HG02870 (cell line): ENCODE measurements around the gene PEX14.

Experiments
- ATAC-seq: cut with Tn5 transposase; IDR thresholded peaks from one replicate; pipeline ENCODE4 v1.9.1; 2021; ENCODE audit warnings: mild to moderate bottlenecking, moderate library complexity; ENCODE audit not compliant: unreplicated experiment

Gene PEX14

DNA sequence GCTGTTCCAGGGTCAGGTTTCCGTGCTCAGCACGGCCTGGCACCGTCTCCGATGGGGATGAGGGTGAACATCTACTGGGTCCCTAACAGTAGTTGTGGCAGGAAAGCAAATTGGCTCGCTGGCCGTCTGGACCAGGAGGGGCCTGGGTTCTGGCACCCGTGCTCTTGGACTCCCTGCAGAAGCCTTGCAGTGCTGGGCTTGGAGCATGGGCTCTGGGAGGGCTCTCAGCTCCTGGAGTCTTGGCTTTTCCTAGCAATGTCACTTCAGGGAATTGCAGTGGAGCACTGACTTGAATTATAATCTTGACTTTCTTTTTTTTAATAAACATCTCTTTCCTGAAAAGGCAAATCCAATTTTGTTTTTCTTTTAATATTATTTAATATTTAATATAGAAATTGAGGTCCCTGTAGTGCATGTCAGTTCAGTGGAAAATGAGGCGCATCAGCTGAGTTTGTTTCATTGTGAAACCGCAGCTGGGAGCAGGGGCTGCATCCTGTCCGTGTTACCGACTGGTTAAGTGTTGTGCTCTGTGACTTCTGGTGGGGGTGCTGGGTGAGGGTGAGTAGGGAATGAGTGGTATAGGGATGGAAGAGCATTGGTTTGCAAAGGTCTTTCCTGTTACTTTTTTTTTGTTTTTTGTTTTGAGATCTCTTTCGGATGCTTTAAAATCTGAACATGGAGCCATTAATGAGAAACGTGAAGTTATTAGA, 64.1 kb downstream of the PEX14 start:
- ATAC-seq: no peak

DNA sequence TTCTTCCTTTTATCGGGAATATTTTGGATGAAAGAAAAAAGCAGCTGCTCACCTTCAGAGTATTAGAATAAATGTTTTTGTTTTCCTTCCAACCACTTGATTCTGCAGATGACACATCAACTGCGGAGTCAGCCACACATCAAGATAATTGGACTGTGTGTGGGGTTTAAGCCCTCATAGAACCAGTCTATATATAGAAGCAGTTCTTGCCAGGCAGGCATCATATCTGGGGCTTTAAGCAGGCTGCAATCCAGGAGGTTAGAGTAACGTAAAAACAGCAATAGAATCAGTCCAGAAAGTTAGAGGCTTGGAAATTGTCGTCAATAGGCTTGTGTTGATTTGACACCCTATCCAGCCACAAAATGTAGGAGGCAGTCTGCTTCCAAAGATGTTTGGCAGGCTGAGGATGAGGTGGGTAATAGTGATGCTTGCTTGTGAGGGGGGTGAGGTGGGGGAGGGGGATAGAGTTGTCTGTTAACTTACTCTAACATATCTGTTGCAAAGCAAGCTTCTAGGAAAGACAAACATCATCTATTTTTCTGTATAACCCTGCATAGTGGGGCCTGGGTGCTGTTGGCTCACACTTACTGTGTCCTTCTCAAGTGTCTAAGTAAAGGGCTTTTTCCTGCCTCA, 64.8 kb downstream of the PEX14 start:
- no peak for ATAC-seq

DNA sequence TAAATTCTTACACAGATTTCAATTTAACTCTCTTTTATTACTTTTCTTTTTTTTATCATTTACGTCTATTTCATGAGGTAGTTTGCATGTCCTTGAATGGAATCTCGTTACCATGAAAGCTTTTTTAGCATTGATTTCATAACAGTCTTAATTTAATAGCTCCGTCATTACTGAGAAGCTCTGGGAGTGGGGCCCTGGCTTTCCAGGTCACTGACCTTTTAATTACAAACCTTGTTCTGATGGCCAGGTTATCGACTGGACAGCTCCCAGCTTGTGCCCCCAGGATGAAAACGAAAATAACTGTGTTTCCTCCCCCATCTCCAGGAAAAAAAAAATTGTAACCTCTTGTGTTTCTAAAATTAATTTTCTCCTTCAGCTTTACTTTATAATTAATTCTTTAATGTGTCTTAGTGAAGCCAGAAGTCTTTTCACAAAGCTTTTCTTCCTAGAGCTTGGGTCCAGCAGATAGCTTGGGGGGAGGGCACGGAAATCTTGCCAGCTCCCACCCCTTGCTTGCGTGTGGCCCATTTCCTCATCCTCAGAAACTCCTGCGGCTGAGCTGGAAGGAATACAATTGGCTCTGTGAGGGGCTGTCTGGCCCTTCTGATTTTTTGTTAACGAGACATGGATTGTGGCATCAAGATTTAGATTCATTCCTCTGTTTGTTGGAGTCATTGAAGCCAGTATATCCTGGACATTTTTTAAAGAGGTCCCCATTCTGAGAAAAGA, 65.7 kb downstream of the PEX14 start:
- no peak for ATAC-seq

DNA sequence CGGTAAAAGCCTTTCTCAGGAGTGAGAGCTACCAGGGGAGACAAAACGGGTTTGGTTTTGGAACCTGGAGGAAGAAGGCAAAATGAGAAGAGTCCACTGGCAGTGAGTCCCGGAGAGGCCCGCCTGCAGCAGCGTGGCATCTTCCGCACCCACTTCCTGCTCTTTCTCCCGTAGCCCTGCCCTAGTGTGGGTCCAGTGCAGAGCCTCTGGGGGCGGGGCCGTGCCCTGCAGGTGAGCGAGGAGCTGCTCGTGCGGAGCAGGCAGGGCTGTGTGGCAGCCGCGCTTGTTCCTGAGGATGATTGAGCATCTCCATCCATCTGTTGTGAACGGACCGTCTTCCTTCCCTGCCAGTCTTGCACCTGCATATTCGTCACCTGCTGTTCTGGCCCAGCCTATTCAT, 66.5 kb downstream of the PEX14 start:
- no peak for ATAC-seq

DNA sequence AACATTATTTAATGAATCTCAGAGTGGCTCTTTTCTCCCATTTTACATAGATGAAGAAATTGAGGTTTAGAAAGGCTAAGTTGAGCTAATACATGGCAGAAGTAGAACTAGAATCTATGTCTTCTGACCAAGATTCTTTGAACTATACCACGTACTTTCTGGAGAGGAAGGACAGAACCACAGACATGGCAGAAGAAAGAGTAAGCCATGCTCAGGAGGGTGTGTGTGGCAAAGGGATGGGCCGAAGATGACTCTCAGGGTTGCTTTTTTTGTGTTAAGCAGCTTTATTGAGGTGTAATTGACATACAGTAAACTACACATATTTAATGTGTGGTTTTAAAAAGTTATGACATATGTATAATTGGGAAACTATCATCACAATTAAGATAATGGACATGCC, 69.5 kb downstream of the PEX14 start:
- no peak for ATAC-seq

DNA sequence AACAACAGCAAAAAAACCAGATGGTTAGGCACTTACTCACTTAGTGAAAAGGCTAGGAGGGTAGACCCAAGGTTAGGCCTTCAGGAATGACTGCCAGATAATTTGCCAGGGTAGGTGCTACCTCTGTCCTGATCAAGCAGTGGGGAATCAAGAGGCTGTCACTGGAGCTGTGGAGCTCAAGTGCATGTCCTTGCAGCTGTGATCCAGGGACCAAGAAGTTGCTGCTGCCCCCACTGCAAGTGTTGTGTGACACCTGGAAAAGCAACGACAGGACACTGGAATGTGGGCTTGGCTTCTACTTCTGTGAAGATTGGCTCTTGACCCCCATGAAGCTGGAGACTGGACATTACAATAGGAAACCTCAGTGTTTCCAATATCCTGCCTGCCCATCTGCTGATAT, 72.1 kb downstream of the PEX14 start:
- no peak for ATAC-seq

DNA sequence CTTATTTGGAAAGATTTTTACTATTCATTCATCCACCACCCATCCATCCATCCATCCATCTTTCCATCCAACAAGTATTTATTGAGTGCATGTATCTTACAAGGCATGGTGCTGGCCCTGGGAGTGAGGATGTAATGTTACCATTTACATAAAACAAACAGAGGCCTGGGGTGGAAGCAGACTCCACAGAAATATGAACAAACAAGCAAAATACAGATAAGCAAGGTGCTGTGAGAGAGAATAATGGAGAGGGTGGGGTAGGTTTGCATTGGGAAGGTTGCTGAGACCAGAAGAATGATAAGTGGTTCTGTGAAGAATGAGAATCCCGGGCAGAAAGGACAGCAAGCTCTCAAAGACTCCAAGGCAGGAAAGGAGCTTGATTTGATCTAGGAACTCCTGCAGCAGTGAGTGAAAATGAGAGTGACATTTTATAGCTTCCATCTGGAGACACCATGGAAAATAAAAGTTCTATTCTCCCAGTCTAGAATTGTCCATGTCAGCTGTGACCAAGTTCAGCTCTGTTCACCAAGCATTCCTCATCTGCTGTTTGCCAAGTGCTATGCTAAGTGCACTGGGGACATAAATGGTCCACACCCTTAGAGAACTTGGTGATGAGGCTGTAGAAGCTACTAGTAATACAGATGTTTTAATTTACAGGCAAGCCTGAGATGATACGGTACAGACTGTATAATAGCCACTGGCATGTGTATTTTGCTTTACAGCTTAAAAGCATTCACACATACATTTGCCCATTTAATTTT, 75.3 kb downstream of the PEX14 start:
- no peak for ATAC-seq

DNA sequence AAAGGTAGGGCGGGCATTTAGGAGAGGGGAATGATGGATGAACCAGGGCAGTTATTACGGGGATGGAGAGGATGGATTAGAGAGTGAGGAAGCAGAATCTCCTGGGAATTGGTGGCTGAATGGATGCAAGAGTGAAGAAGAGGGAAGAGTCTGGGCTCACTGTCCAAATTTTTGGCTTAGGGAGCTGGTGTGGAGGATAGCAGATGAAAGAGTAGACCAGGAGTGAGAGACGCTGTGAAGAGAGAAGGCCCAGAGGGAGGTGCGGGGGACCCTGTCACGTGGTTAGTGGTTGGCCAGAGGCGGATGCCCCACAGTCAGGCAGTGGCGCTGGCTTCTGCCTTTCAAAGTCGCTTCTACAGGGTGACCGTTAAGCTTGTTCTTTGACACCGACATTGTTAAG, 78.4 kb downstream of the PEX14 start:
- ATAC-seq: no peak

DNA sequence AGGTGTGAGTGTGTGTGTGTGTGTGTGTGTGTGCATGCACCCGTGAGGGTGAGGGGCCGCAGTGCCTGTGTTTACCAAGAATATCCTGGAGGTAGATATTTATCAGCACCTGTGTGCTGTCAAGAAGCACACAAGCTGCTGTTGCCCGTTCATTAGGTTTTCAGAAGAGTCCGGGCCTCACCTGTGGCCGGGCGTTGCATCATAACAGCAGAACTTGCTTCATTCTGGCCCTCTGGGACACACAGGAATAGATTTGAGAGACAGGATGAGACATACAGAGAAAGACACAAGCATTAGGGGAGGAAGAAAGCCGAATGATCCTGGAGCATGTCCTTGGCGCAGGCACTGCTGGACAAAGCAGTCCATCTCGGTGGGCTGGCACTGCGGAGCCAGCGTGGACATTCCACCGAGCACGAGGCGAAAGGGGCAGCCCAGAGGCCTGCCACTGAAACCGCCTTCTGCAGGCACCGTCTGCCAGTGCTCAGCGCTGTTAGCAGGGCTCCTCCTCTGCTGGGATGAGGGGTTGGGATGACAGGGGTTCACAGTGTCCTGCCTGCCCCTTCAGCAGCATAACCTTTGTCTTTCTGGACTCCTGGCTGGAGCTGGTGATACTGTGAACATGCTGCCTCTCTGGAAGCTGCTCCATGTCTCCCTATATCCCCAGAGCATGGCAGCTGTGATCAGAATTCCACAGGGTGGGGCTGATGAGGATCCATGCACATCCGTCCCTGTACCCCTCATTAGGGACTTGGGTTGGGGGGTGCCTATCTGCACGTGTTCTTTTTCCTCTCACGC, 81.1 kb downstream of the PEX14 start:
- ATAC-seq: no peak

DNA sequence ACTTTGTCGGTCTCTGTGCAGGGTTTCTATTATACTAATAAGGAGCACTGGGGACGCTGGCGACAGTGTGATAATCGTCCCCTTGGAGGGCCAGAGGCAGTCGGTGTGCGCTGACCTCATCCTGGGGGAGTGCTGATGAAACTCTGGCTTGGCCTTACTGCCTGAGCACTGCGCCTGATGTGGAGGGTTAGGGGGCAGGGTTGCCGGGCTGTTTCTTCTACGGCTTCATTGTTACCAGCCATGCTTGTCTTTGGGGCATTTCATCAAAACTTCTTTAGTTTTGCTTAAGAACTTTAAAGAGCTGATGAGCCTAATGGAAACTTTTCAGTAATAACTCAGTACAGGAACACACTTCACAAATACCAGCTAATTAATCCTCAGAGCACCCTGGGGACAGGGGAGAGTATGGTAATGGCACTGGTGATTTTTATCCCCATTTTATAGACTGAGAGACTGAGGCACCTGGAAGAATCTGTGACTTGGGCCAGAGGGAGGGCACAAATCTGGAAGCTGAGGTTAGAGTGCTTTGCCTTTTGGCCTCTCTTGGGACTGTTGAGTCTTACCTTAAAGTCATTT, 81.8 kb downstream of the PEX14 start:
- no peak for ATAC-seq

DNA sequence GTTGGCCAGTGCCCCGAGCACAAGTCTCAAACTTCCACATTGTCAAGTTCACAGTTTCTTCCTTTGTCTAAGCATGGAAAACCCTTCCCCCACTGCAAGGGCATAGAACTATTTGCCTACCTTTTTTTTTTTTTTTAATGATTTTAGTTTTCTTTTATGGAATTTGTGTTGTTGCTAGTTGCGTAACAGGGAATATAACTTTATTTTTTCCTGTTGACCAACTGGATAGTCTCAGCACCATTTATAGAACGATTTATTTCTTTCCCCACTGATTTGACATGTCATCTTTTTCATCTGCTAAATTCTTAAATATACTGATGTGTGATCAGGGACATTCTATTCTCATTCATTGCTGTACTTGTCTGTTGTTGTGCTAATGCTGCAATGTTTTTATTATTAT, 83.0 kb downstream of the PEX14 start:
- no peak for ATAC-seq

DNA sequence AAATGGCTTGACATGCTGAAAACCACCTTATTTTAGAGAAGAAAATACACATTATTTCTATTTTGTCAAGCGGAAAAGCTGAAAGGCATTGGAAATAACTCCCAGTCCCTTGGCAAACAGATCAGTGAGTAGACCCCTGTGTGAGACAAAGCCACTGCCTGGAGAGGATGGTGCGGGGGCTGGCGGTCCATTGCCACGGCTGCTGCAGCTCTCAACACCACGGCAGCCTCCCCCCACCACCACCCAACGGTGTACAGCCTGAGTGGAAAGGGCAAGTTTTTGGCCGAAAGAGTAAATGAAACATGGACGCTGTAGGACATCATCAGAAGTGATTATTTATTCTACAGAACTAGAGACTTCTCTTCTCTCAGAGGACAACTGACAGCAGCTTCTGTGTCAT, 84.6 kb downstream of the PEX14 start:
- no peak for ATAC-seq

DNA sequence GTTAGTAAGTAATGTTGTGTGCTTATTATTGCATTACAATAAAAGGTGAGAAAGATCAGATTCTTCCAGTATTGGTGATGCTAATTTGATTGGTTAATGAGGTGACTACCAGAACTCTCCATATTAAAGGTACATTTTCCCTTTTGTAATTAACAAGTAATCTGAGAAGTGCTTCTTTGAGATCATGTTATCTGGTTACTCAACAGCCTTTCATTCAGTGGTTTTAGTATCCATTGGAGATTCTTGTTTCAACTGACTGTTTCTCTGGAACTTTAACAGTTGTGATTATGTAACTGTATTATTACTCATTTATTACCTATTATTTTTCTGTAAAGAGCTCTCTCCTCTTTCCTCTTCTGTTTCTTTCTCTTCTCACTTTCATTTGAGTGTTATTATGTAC, 86.7 kb downstream of the PEX14 start:
- no peak for ATAC-seq

DNA sequence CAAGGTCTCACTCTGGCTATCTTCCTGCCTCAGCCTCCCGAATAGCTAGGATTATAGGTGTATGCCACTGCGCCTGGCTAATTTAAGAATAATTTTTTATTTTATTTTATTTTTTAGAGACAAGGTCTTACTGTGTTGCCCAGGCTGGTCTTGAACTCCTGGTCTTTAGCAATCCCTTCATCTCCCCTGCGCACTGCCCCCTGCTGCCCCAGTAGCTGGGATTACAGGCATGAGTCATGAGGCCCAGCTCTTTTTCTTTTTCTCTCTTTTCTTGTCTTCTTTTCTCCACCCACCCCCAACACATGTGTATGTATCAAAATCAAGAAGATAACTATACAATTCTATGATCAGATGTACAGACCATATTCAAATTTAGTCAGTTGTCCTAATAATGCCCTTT, 87.2 kb downstream of the PEX14 start:
- ATAC-seq: no peak

DNA sequence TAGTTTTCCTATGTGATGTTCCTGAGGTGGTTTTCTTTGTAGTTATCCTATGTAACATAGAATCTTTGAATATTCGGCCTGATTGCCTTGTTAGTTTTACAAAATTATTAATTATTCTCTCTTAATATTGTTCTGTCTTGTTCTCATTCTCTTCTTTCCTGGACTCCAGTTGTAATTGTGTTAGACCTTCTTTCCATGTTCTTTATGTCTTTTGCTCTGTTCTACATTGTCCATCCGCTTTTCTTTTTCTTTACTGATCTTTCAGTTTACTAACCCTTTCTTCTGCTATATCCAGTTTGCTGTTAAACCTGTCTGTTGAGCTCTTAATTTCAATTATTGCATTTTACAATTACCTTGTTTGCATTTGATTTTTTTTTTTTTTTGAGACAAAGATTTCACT, 89.3 kb downstream of the PEX14 start:
- ATAC-seq: no peak

DNA sequence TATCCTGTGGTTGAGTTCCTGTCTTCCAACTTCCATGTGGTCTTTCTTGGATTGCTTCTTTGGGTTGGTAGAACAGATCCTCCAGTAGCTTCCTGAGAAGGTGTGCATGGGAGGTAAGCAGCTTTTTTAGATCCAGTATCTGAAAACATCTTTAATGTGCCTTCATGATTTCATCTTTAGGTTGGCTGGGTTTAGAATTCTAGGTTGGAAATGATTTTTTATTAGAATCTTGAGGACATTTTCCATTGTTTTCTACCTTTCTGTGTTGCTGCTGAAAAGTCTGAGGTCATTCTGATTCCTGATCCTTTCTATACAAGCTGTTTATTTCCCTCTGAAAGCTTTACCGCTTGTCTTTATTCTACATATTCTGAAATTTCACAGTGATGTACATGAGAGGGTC, 94.8 kb downstream of the PEX14 start:
- ATAC-seq: no peak

DNA sequence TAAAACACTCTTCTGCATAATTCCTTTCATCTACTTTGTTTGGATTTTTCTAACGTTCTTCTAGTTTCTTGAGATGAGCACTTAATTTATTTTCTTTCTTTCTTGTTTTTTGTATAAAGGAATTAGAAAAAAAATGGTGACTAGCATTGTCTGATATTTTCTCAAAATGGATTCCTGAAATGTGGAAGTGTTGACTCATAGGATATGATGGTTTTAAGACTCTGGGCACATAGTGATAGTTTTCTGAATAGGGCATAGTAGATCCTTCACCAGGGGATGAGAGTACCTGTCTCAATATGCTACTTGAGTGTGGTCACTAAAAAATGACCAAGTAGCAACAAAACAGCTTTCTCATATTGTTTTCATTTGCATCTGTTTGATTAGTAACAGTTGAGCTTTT, 100.9 kb downstream of the PEX14 start:
- no peak for ATAC-seq

DNA sequence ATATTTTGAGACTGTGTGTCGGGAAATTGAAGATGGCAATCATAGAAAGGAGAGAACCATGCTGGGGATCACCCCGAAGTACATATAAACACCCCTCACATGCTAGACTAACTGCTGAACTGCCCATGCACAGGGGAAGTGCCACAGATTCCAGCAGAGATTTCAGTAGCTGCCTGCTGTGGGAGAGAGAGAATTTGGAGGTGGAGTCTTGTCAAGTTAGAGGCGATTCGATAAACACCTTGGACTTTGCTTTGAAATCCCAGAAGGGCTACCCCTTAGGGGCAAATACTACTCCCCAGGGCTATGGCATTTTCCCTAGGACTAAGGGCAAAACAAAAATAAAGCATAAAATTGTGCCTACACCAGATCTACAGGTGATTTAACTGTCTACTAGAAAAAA, 103.3 kb downstream of the PEX14 start:
- ATAC-seq: no peak

DNA sequence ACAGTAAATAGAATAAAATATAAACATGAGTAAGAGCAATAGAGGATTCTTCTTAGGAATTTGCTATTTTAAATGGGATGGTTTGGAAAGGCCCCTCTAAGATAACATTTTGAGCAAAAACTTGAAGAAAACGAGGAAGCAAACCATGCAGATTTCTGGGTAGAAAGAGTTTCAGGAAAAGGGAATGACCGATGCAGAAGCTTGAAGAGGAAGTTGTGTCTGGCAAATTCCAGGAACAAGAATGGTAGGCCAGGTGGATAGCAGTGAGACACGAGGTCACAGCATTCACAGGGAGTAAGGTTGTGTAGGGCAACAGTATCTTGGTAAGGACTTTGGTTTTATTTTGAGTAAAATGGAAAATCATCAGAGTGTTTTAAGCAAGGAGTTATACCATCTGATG, 108.9 kb downstream of the PEX14 start:
- no peak for ATAC-seq

DNA sequence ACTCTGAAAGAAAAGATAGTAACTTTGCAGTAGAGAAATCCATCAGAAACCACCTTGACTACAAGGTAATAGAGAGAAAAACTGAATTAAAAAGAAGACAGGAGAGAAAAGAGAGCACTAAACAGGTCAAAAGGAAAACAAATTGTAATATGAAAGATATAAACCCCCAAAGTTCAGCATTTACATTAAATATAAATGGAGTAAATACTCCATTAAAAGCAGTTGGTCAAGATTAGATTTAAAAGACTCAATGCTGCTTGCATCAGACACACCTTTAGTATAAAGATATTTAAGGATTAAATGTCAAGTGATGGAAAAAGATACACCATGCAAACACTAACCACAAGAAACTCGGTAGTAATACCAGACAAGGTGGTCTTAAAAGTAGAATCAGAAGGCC, 110.5 kb downstream of the PEX14 start:
- ATAC-seq: no peak
